HepG2 (cell line): ENCODE measurements around the gene AHCY. TPM values are rescaled to one million over a fixed set of nuclear protein-coding genes. Genes with fewer than 3 reads are reported as not detected.

Experiments used
- ATAC-seq: fragments of 200-7000 bp; cut with Tn5 transposase; 3 replicates; pipeline ENCODE4 v1.9.1; 2020; ENCODE audit warnings: mild to moderate bottlenecking, moderate library complexity
- BruUV-seq: library from RNA; stranded (reverse); fragments of 400-500 nt; replicated peaks from 2 replicates; lab custom pipeline; 2021; lab: Mats Ljungman, UMichigan
- CTCF ChIA-PET: fragments of 300-600 bp; formaldehyde crosslinking; extraction: SDS; loops from one replicate; lab custom pipeline; 2021; ENCODE audit warnings: low total read pairs, inconsistent platforms, low intra/inter-chr PET ratio; lab: Yijun Ruan, JAX
- POLR2A ChIA-PET: fragments of 350-600 bp; sonication (Branson Sonifier 250); formaldehyde crosslinking; loops from one replicate; lab custom pipeline; 2020; ENCODE audit warnings: antibody characterized with exemption, inconsistent platforms; lab: Yijun Ruan, JAX
- DNase-seq: peaks from one replicate; pipeline ENCODE4 v3.0.0-alpha.2; 2015; ENCODE audit warnings: low spot score
- FAIRE-seq: peaks from 3 replicates; lab custom pipeline; 2011; peaks lifted over from hg19 to GRCh38; lab: Jason Lieb, UNC
- H2AFZ ChIP-seq: one replicate; pipeline ENCODE4 v1.6.1; 2011; ENCODE audit warnings: low read length, inconsistent platforms
- H3K27ac ChIP-seq: fragments of 300-600 bp; 3 replicates; pipeline ENCODE4 v1.8.0; 2011; ENCODE audit warnings: mixed run types, mild to moderate bottlenecking, mixed read lengths, low read length, inconsistent platforms; ENCODE audit not compliant: insufficient read depth; ENCODE audit errors: extremely low read length
- H3K27me3 ChIP-seq, 2 experiments: fragments of 200-600 bp in 1 of 2; 2 replicates in 1 of 2; 3 replicates in 1 of 2; pipeline versions ENCODE4 v1.6.0 to v1.8.0; 2011; ENCODE audit warnings: low read length in 2 of 2, mild to moderate bottlenecking in 2 of 2, moderate library complexity in 2 of 2, inconsistent platforms in 1 of 2; ENCODE audit not compliant: insufficient read depth in 2 of 2, control insufficient read depth in 1 of 2
- H3K36me3 ChIP-seq, 2 experiments: fragments of 200-600 bp in 1 of 2; replicated peaks in 1 of 2; 2 replicates in 1 of 2; 3 replicates in 1 of 2; pipeline versions ENCODE4 v1.5.1 to v1.8.0; 2011; ENCODE audit warnings: low read length in 2 of 2, inconsistent platforms in 1 of 2; ENCODE audit not compliant: insufficient read depth in 2 of 2, control insufficient read depth in 1 of 2
- H3K4me1 ChIP-seq: 2 replicates; pipeline ENCODE4 v1.5.1; 2012; ENCODE audit warnings: low read length, inconsistent platforms; ENCODE audit not compliant: insufficient read depth
- H3K4me2 ChIP-seq: 2 replicates; pipeline ENCODE4 v1.6.0; 2011; ENCODE audit warnings: low read depth, low read length, inconsistent platforms
- H3K4me3 ChIP-seq, 3 experiments: fragments of 200-600 bp in 1 of 3; sonication (generic), shearing (Covaris generic) in 1 of 3; replicated peaks in 1 of 3; 2 replicates each; pipeline ENCODE4 v1.5.1; 2011 to 2016; ENCODE audit warnings: low read length in 3 of 3, inconsistent platforms in 2 of 3, low read depth in 2 of 3, mild to moderate bottlenecking in 2 of 3, control low read depth in 1 of 3, mixed read lengths in 1 of 3; ENCODE audit not compliant: insufficient read depth in 1 of 3
- H3K79me2 ChIP-seq: one replicate; pipeline ENCODE4 v1.6.1; 2011; ENCODE audit warnings: low read length, inconsistent platforms; ENCODE audit not compliant: insufficient read depth
- H3K9ac ChIP-seq: 2 replicates; pipeline ENCODE4 v1.6.0; 2011; ENCODE audit warnings: mild to moderate bottlenecking, low read depth, low read length, inconsistent platforms; ENCODE audit not compliant: insufficient read depth
- H3K9me3 ChIP-seq: 2 replicates; pipeline ENCODE4 v1.5.1; 2012; ENCODE audit warnings: mild to moderate bottlenecking, low read length
- H4K20me1 ChIP-seq: 2 replicates; pipeline ENCODE4 v1.6.0; 2011; ENCODE audit warnings: inconsistent platforms, mild to moderate bottlenecking, low read length, moderate library complexity; ENCODE audit not compliant: insufficient read depth
- AGO2 ChIP-seq: fragments of 200-400 bp; formaldehyde crosslinking; optimal IDR thresholded peaks from 2 replicates; pipeline ENCODE3; 2017; ENCODE audit warnings: mild to moderate bottlenecking, low read depth, low read length, moderate library complexity
- ATF5 ChIP-seq: sonication (generic); formaldehyde crosslinking; IDR thresholded peaks from 2 replicates; pipeline ENCODE4 v1.4.0; 2020; ENCODE audit warnings: mild to moderate bottlenecking, low read depth, missing genetic modification reagents
- BRD4 ChIP-seq: sonication (generic); formaldehyde crosslinking; IDR thresholded peaks from 2 replicates; pipeline ENCODE4 v1.4.0; 2020; ENCODE audit warnings: missing genetic modification reagents
- GABPA ChIP-seq, 2 experiments: IDR thresholded peaks; 2 replicates each; pipeline ENCODE4 v1.6.1; 2011 to 2016; ENCODE audit warnings: low read depth in 2 of 2, low read length in 1 of 2, missing biosample characterization in 1 of 2, missing genetic modification characterization in 1 of 2
- HNF4A ChIP-seq: sonication (generic); formaldehyde crosslinking; IDR thresholded peaks from 2 replicates; pipeline ENCODE4 v1.4.0; 2020; ENCODE audit warnings: missing genetic modification reagents
- IRF9 ChIP-seq: sonication (generic); formaldehyde crosslinking; IDR thresholded peaks from 2 replicates; pipeline ENCODE4 v1.8.0; 2022; ENCODE audit warnings: missing genetic modification reagents, mild to moderate bottlenecking, borderline replicate concordance
- MAFF ChIP-seq: IDR thresholded peaks from 2 replicates; pipeline ENCODE4 v1.6.1; 2011; ENCODE audit warnings: low read depth, low read length, improper control_type of control experiment
- NR2F1 ChIP-seq, 2 experiments: fragments of 450-650 bp in 1 of 2; formaldehyde crosslinking in 1 of 2; IDR thresholded peaks; 2 replicates each; pipeline versions ENCODE4 v1.5.0 to v1.6.1; 2016 to 2020; ENCODE audit warnings: mild to moderate bottlenecking in 1 of 2, missing compliant biosample characterization in 1 of 2, missing genetic modification reagents in 1 of 2, moderate library complexity in 1 of 2
- SATB2 ChIP-seq: sonication (generic); formaldehyde crosslinking; IDR thresholded peaks from 2 replicates; pipeline ENCODE4 v1.5.0; 2020; ENCODE audit warnings: missing genetic modification reagents
- SNRNP70 ChIP-seq: fragments of 200-400 bp; formaldehyde crosslinking; IDR thresholded peaks from 2 replicates; pipeline ENCODE4 v1.6.1; 2017; ENCODE audit warnings: mild to moderate bottlenecking, low read depth, low read length, moderate library complexity
- SRSF1 ChIP-seq: fragments of 200-400 bp; formaldehyde crosslinking; optimal IDR thresholded peaks from 2 replicates; pipeline ENCODE3; 2017; ENCODE audit warnings: mild to moderate bottlenecking, low read depth, low read length, moderate library complexity
- U2AF2 ChIP-seq: fragments of 200-400 bp; formaldehyde crosslinking; IDR thresholded peaks from 2 replicates; pipeline ENCODE4 v1.6.1; 2017; ENCODE audit warnings: low read depth, mild to moderate bottlenecking, low read length
- ZBTB21 ChIP-seq: sonication (generic); formaldehyde crosslinking; IDR thresholded peaks from 2 replicates; pipeline ENCODE4 v1.4.0; 2020; ENCODE audit warnings: missing genetic modification reagents
- ZFP41 ChIP-seq: sonication (generic); formaldehyde crosslinking; IDR thresholded peaks from 2 replicates; pipeline ENCODE4 v1.4.0; 2020; ENCODE audit warnings: mild to moderate bottlenecking, missing genetic modification reagents, borderline replicate concordance
- ZFX ChIP-seq: sonication (generic); formaldehyde crosslinking; IDR thresholded peaks from 2 replicates; pipeline ENCODE4 v1.4.0; 2020; ENCODE audit warnings: mild to moderate bottlenecking, low read depth, missing genetic modification reagents, moderate library complexity
- ZNF17 ChIP-seq: sonication (generic); formaldehyde crosslinking; IDR thresholded peaks from 2 replicates; pipeline ENCODE4 v1.5.0; 2020; ENCODE audit warnings: mild to moderate bottlenecking, missing genetic modification reagents
- ZNF20 ChIP-seq: sonication (generic); formaldehyde crosslinking; IDR thresholded peaks from 2 replicates; pipeline ENCODE4 v1.4.0; 2020; ENCODE audit warnings: mild to moderate bottlenecking, moderate library complexity, missing genetic modification reagents
- ZNF205 ChIP-seq: IDR thresholded peaks from 2 replicates; pipeline ENCODE4 v1.6.1; 2018; ENCODE audit warnings: missing biosample characterization, missing genetic modification reagents
- ZNF251 ChIP-seq: sonication (generic); formaldehyde crosslinking; IDR thresholded peaks from 2 replicates; pipeline ENCODE4 v1.9.0; 2021; ENCODE audit warnings: mild to moderate bottlenecking, missing genetic modification reagents
- ZNF747 ChIP-seq: sonication (generic); formaldehyde crosslinking; IDR thresholded peaks from 2 replicates; pipeline ENCODE4 v1.8.1; 2023; ENCODE audit warnings: missing genetic modification reagents, mild to moderate bottlenecking, borderline replicate concordance
- ZNF839 ChIP-seq: sonication (generic); formaldehyde crosslinking; IDR thresholded peaks from 2 replicates; pipeline ENCODE4 v1.4.0; 2020; ENCODE audit warnings: missing genetic modification reagents, mild to moderate bottlenecking, borderline replicate concordance
- WGBS: methylation state at CpG from one replicate; pipeline ENCODE4 v1.1.6; 2017; ENCODE audit warnings: low lambda C conversion rate; 5-methylcytosine and 5-hydroxymethylcytosine counted together
- in situ Hi-C: cut with HindIII; loops from 2 replicates; pipeline ENCODE4 v1.10.0; 2017; ENCODE audit warnings: low pct_unique_long_range_greater_than_20kb; ENCODE audit not compliant: extremely low pct_ligation_motif_present
- intact Hi-C: fragments of 100-400 bp; cut with micrococcal nuclease; formaldehyde crosslinking; loops from one replicate; pipeline ENCODE4 v1.10.0; 2022; ENCODE audit not compliant: unreplicated experiment
- polyA plus RNA-seq, 8 experiments: library from polyadenylated mRNA; depleted of rRNA in 3 of 8; stranded (reverse) in 7 of 8; unstranded in 1 of 8; fragments of >200 nt; fragmentation: Illumina TruSeq in 4 of 8; extraction: Trizol in 4 of 8; gene quantifications; 2 replicates each; pipeline versions ENCODE4 v1.2.1 to v1.2.3, GENCODE V29; 2011 to 2016; ENCODE audit warnings: low read depth in 4 of 8, missing spikeins in 1 of 8, mixed read lengths in 1 of 8; ENCODE audit not compliant: insufficient read depth in 1 of 8
- total RNA-seq, 5 experiments: library from RNA; depleted of rRNA; stranded (reverse); fragments of >200 nt; fragmentation: Illumina TruSeq; extraction: Trizol; gene quantifications; 2 replicates each; pipeline ENCODE4 v1.2.3, GENCODE V29; 2016; ENCODE audit warnings: low read depth in 1 of 5
- TF ChIP-seq, protein P1 (sequence below): sonication (generic); formaldehyde crosslinking; IDR thresholded peaks from 2 replicates; pipeline ENCODE4 v1.8.0; 2022; ENCODE audit warnings: mild to moderate bottlenecking, missing genetic modification reagents

The AHCY gene
- total and polyA plus RNA-seq, 2 of the 13 experiments (the other 11 are each of a cell fraction or from before 2014, with no cell fraction given): 407 to 419 TPM

DNA sequence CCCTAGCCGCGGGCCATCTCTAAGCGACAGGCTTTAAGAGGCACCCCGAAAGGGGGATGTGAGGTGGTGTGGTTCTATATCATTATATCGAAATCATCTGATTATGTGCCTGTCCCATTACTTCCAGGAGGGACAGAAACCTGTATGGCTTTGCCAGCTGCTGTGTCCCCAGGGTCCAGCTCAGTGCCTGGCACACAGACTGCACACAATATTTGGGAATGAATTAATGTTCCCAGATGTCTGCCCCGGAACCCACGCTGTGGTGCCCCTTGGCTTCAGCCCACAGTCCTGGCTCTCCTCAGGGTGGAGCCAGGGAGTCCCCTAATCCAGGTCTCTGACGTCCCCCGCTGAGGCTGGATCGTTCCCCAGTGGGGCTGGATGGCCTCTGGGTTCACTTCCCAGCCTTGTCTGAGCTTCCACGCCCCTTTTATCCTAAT is 8.9 kb upstream of the AHCY start:
- peak overlapping the region; percentile 29 for H2AFZ ChIP-seq
- no peaks in the 10 kb centered on the region for H3K27me3 ChIP-seq
- no peak for FAIRE-seq
- BruUV-seq: no TSS peak
- no peak for DNase-seq
- 2% methylated on average over 11 of the region's 11 CpGs for WGBS
- no peak overlapping the region for H3K27ac ChIP-seq
- H3K4me2 ChIP-seq: peak overlapping the region; percentile 92
- H3K9ac ChIP-seq: peak overlapping the region; percentile 41
- in situ Hi-C loops: loop anchor here (5.0 kb wide), 3 partner anchors 50 to 205 kb away; partner anchors contain the start of genes DYNLRB1 and ITCH
- peak; percentile 45 for ATAC-seq
- ChIA-PET CTCF (interaction anchor here (0.7 to 4.3 kb wide), 20 partner anchors 10 to 211 kb away, joined by 3 to 32 read pairs (median 4); partner anchors contain the start of gene ITCH), POLR2A (interaction anchor here (0.6 to 5.2 kb wide), 29 partner anchors 8 to 213 kb away, joined by 3 to 144 read pairs (median 5); partner anchors contain the start of genes AHCY, DYNLRB1, EIF2S2 and ITCH)
- peak overlapping the region; percentile 53 to 77 (median 54) for H3K4me3 ChIP-seq
- no peaks in the 10 kb centered on the region for H3K9me3 ChIP-seq
- no peaks in the 10 kb centered on the region for H3K36me3 ChIP-seq
- H4K20me1 ChIP-seq: no peaks in the 10 kb centered on the region
- H3K79me2 ChIP-seq: no peaks in the 10 kb centered on the region
- H3K4me1 ChIP-seq: peaks cover 76% of the 10 kb centered on the region
- intact Hi-C loops: loop anchor here (1.0 to 5.0 kb wide), 7 partner anchors 51 to 211 kb away; partner anchors contain the start of gene ITCH
- TF ChIP-seq U2AF2 (no peak), ATF5 (no peak), SATB2 (CRISPR knock-in tag) (no peak), BRD4 (CRISPR knock-in tag) (peak; percentile 51; the same call in 1 of the 2 replicates), SRSF1 (no peak), ZNF20 (CRISPR knock-in tag) (0 out of 2 replicates have a peak, but pooled peaks have one; percentile 17), GABPA (IDR thresholded peaks at IDR 0.05; ENCODE audit: low read depth, low read length) (no peak), GABPA (CRISPR knock-in tag; IDR thresholded peaks at IDR 0.05; ENCODE audit: low read depth) (no peak), ZNF839 (CRISPR knock-in tag) (0 out of 2 replicates have a peak, but pooled peaks have one; percentile 1), ZBTB21 (CRISPR knock-in tag) (no peak), ZFP41 (CRISPR knock-in tag) (no peak), ZNF17 (no peak), ZNF747 (no peak), AGO2 (peak; percentile 28), IRF9 (CRISPR knock-in tag) (no peak), ZNF205 (CRISPR knock-in tag) (no peak), ZNF251 (CRISPR knock-in tag) (no peak), ZFX (CRISPR knock-in tag) (no peak), MAFF (no peak), HNF4A (CRISPR knock-in tag) (no peak), SNRNP70 (no peak), NR2F1 (CRISPR knock-in tag; IDR thresholded peaks at IDR 0.05) (no peak)
- TF ChIP-seq, protein P1, sequence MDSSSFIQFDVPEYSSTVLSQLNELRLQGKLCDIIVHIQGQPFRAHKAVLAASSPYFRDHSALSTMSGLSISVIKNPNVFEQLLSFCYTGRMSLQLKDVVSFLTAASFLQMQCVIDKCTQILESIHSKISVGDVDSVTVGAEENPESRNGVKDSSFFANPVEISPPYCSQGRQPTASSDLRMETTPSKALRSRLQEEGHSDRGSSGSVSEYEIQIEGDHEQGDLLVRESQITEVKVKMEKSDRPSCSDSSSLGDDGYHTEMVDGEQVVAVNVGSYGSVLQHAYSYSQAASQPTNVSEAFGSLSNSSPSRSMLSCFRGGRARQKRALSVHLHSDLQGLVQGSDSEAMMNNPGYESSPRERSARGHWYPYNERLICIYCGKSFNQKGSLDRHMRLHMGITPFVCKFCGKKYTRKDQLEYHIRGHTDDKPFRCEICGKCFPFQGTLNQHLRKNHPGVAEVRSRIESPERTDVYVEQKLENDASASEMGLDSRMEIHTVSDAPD: peak; percentile 41; the same call in 1 of the 2 replicates
